ENCODE data around the gene TIAM2.
A peak's percentile ranks its signal among the peaks of the same experiment; 100 is the strongest.
"Not testable (repeated sequence)": the region's sequence is repeated elsewhere in the genome, so short reads cannot be mapped to it uniquely, and the experiment has no call there.

The TIAM2 gene

GRCh38 chr6:154991207-154991606 is 3.9 kb upstream of the TIAM2 start:
- no peak for DNase-seq (ENCODE audit: low read depth)

GRCh38 chr6:154993026-154993425 is 2.1 kb upstream of the TIAM2 start:
- DNase-seq (ENCODE audit: low read depth): peak; percentile 49

GRCh38 chr6:154993710-154994109 is 1.4 kb upstream of the TIAM2 start:
- no peak for DNase-seq (ENCODE audit: low read depth)

- DNase-seq (ENCODE audit: low read depth): no peak
Observed at GRCh38 chr6:154994836-154995253, 270 bp upstream of the TIAM2 start.

- DNase-seq (ENCODE audit: low read depth): no peak
Observed at GRCh38 chr6:154996016-154996590, 988 bp downstream of the TIAM2 start.

- DNase-seq (ENCODE audit: low read depth): no peak
Observed at GRCh38 chr6:154996841-154997311, 1.8 kb downstream of the TIAM2 start.

- no peak for DNase-seq (ENCODE audit: low read depth)
Observed at GRCh38 chr6:154998855-154999254, 3.7 kb downstream of the TIAM2 start.

GRCh38 chr6:155001482-155001881 is 6.4 kb downstream of the TIAM2 start:
- no peak for DNase-seq (ENCODE audit: low read depth)

GRCh38 chr6:155001934-155002333 is 6.8 kb downstream of the TIAM2 start:
- no peak for DNase-seq (ENCODE audit: low read depth)

- DNase-seq (ENCODE audit: low read depth): no peak
Observed at GRCh38 chr6:155003476-155003875, 8.4 kb downstream of the TIAM2 start.

- DNase-seq (ENCODE audit: low read depth): no peak
Observed at GRCh38 chr6:155004017-155004416, 8.9 kb downstream of the TIAM2 start.

- DNase-seq (ENCODE audit: low read depth): no peak
Observed at GRCh38 chr6:155004576-155005372, 9.7 kb downstream of the TIAM2 start.

GRCh38 chr6:155008625-155009024 is 13.5 kb downstream of the TIAM2 start:
- DNase-seq (ENCODE audit: low read depth): no peak

GRCh38 chr6:155010940-155011339 is 15.8 kb downstream of the TIAM2 start:
- DNase-seq (ENCODE audit: low read depth): no peak

GRCh38 chr6:155011809-155012291 is 16.7 kb downstream of the TIAM2 start:
- DNase-seq (ENCODE audit: low read depth): no peak

- no peak for DNase-seq (ENCODE audit: low read depth)
Observed at GRCh38 chr6:155013457-155013876, 18.4 kb downstream of the TIAM2 start.

GRCh38 chr6:155014137-155014536 is 19.0 kb downstream of the TIAM2 start:
- no peak for DNase-seq (ENCODE audit: low read depth)

GRCh38 chr6:155014670-155015300 is 19.7 kb downstream of the TIAM2 start:
- DNase-seq (ENCODE audit: low read depth): no peak

- not testable (repeated sequence) for DNase-seq (ENCODE audit: low read depth)
Observed at GRCh38 chr6:155018415-155018814, 23.3 kb downstream of the TIAM2 start.

GRCh38 chr6:155021680-155022079 is 26.6 kb downstream of the TIAM2 start:
- no peak for DNase-seq (ENCODE audit: low read depth)

GRCh38 chr6:155022721-155023120 is 27.6 kb downstream of the TIAM2 start:
- no peak for DNase-seq (ENCODE audit: low read depth)

- DNase-seq (ENCODE audit: low read depth): no peak
Observed at GRCh38 chr6:155023717-155024116, 28.6 kb downstream of the TIAM2 start.

Measured in HS-27A (cell line).